Keratinocyte (primary cell): ENCODE results near the gene ARMC5.

Source experiments
- CTCF ChIP-seq, 3 experiments: IDR thresholded peaks in 1 of 3; conservative IDR thresholded peaks in 1 of 3; optimal IDR thresholded peaks in 1 of 3; 2 replicates in 2 of 3; 3 replicates in 1 of 3; pipeline versions ENCODE3 to v1.5.1; 2011; ENCODE audit warnings: low read length in 3 of 3, mild to moderate bottlenecking in 3 of 3, moderate library complexity in 2 of 3, control low read depth in 1 of 3, inconsistent platforms in 1 of 3; ENCODE audit not compliant: insufficient read depth in 2 of 3; ENCODE audit errors: extremely low read depth in 1 of 3
- EZH2 ChIP-seq: IDR thresholded peaks from one replicate; pipeline ENCODE4 v1.6.1; 2012; ENCODE audit warnings: inconsistent platforms, mild to moderate bottlenecking, low read length, moderate library complexity

- no peak for TF ChIP-seq CTCF (optimal IDR thresholded peaks at IDR 0.05 in 1 of 3, IDR thresholded peaks at IDR 0.05 in 1 of 3, conservative IDR thresholded peaks at IDR 0.05 in 1 of 3; ENCODE audit: extremely low read depth in 1 of 3, insufficient read depth in 2 of 3, low read length in 3 of 3)
- TF ChIP-seq EZH2, result no peak
Observed at GRCh38 chr16:31467151-31467773, 8.0 kb downstream of the ARMC5 start.
